ENCODE results near the gene RPRD1B.

The RPRD1B gene

GRCh38 chr20:38055294-38055693 is 21.7 kb downstream of the RPRD1B start:
- no peaks in the 10 kb centered on the region for H3K9me3 ChIP-seq (ENCODE audit: control insufficient read depth in 2 of 2, low read length in 2 of 2)
- H3K27me3 ChIP-seq (ENCODE audit: control insufficient read depth in 2 of 2, insufficient read depth in 2 of 2, low read length in 2 of 2), result no peaks in the 10 kb centered on the region
- peaks cover 0 to 12% of the 10 kb centered on the region in 2 donors for H3K4me1 ChIP-seq (ENCODE audit: control insufficient read depth in 2 of 2, insufficient read depth in 2 of 2, low read length in 2 of 2)
- H3K36me3 ChIP-seq (ENCODE audit: control insufficient read depth in 2 of 2, insufficient read depth in 2 of 2, low read length in 2 of 2), result peaks cover 28 to 30% of the 10 kb centered on the region in 2 donors
- H3K9ac ChIP-seq (ENCODE audit: low read depth in 1 of 2, low read length in 2 of 2), result no peak overlapping the region
- no peak overlapping the region for H3K4me3 ChIP-seq (ENCODE audit: low read length in 2 of 2)
- no peak overlapping the region for H3K27ac ChIP-seq (ENCODE audit: low read depth in 2 of 2, low read length in 2 of 2)

GRCh38 chr20:38055848-38056247 is 22.3 kb downstream of the RPRD1B start:
- Histone ChIP-seq H3K9me3 (ENCODE audit: control insufficient read depth in 2 of 2, low read length in 2 of 2) (no peaks in the 10 kb centered on the region), H3K36me3 (ENCODE audit: control insufficient read depth in 2 of 2, insufficient read depth in 2 of 2, low read length in 2 of 2) (peaks cover 29 to 34% of the 10 kb centered on the region in 2 donors), H3K4me1 (ENCODE audit: control insufficient read depth in 2 of 2, insufficient read depth in 2 of 2, low read length in 2 of 2) (peaks cover 0 to 15% of the 10 kb centered on the region in 2 donors), H3K27me3 (ENCODE audit: control insufficient read depth in 2 of 2, insufficient read depth in 2 of 2, low read length in 2 of 2) (no peaks in the 10 kb centered on the region), H3K27ac (ENCODE audit: low read depth in 2 of 2, low read length in 2 of 2) (no peak overlapping the region), H3K9ac (ENCODE audit: low read depth in 1 of 2, low read length in 2 of 2) (no peak overlapping the region), H3K4me3 (ENCODE audit: low read length in 2 of 2) (no peak overlapping the region)

- peaks cover 42 to 45% of the 10 kb centered on the region in 2 donors for H3K36me3 ChIP-seq (ENCODE audit: control insufficient read depth in 2 of 2, insufficient read depth in 2 of 2, low read length in 2 of 2)
- H3K9me3 ChIP-seq (ENCODE audit: control insufficient read depth in 2 of 2, low read length in 2 of 2), result no peaks in the 10 kb centered on the region
- peaks cover 0 to 15% of the 10 kb centered on the region in 2 donors for H3K4me1 ChIP-seq (ENCODE audit: control insufficient read depth in 2 of 2, insufficient read depth in 2 of 2, low read length in 2 of 2)
- H3K4me3 ChIP-seq (ENCODE audit: low read length in 2 of 2), result no peak overlapping the region
- no peak overlapping the region for H3K27ac ChIP-seq (ENCODE audit: low read depth in 2 of 2, low read length in 2 of 2)
- H3K9ac ChIP-seq (ENCODE audit: low read depth in 1 of 2, low read length in 2 of 2), result no peak overlapping the region
- H3K27me3 ChIP-seq (ENCODE audit: control insufficient read depth in 2 of 2, insufficient read depth in 2 of 2, low read length in 2 of 2), result no peaks in the 10 kb centered on the region
Measured at GRCh38 chr20:38057351-38057972, 23.9 kb downstream of the RPRD1B start.

GRCh38 chr20:38059832-38060231 is 26.3 kb downstream of the RPRD1B start:
- Histone ChIP-seq H3K36me3 (ENCODE audit: control insufficient read depth in 2 of 2, insufficient read depth in 2 of 2, low read length in 2 of 2) (peaks cover 46 to 50% of the 10 kb centered on the region in 2 donors), H3K27ac (ENCODE audit: low read depth in 2 of 2, low read length in 2 of 2) (peak overlapping the region in 1 of 2 donors; percentile 22), H3K4me3 (ENCODE audit: low read length in 2 of 2) (no peak overlapping the region), H3K9ac (ENCODE audit: low read depth in 1 of 2, low read length in 2 of 2) (no peak overlapping the region), H3K9me3 (ENCODE audit: control insufficient read depth in 2 of 2, low read length in 2 of 2) (no peaks in the 10 kb centered on the region), H3K27me3 (ENCODE audit: control insufficient read depth in 2 of 2, insufficient read depth in 2 of 2, low read length in 2 of 2) (no peaks in the 10 kb centered on the region), H3K4me1 (ENCODE audit: control insufficient read depth in 2 of 2, insufficient read depth in 2 of 2, low read length in 2 of 2) (peaks cover 0 to 15% of the 10 kb centered on the region in 2 donors)

GRCh38 chr20:38060536-38060935 is 27.0 kb downstream of the RPRD1B start:
- no peak overlapping the region for H3K27ac ChIP-seq (ENCODE audit: low read depth in 2 of 2, low read length in 2 of 2)
- H3K36me3 ChIP-seq (ENCODE audit: control insufficient read depth in 2 of 2, insufficient read depth in 2 of 2, low read length in 2 of 2), result peaks cover 47 to 51% of the 10 kb centered on the region in 2 donors
- no peaks in the 10 kb centered on the region for H3K27me3 ChIP-seq (ENCODE audit: control insufficient read depth in 2 of 2, insufficient read depth in 2 of 2, low read length in 2 of 2)
- no peaks in the 10 kb centered on the region for H3K9me3 ChIP-seq (ENCODE audit: control insufficient read depth in 2 of 2, low read length in 2 of 2)
- no peak overlapping the region for H3K9ac ChIP-seq (ENCODE audit: low read depth in 1 of 2, low read length in 2 of 2)
- H3K4me1 ChIP-seq (ENCODE audit: control insufficient read depth in 2 of 2, insufficient read depth in 2 of 2, low read length in 2 of 2), result peaks cover 0 to 15% of the 10 kb centered on the region in 2 donors
- H3K4me3 ChIP-seq (ENCODE audit: low read length in 2 of 2), result no peak overlapping the region

- Histone ChIP-seq H3K9ac (ENCODE audit: low read depth in 1 of 2, low read length in 2 of 2) (no peak overlapping the region), H3K27me3 (ENCODE audit: control insufficient read depth in 2 of 2, insufficient read depth in 2 of 2, low read length in 2 of 2) (no peaks in the 10 kb centered on the region), H3K36me3 (ENCODE audit: control insufficient read depth in 2 of 2, insufficient read depth in 2 of 2, low read length in 2 of 2) (peaks cover 50 to 57% of the 10 kb centered on the region in 2 donors), H3K27ac (ENCODE audit: low read depth in 2 of 2, low read length in 2 of 2) (no peak overlapping the region), H3K9me3 (ENCODE audit: control insufficient read depth in 2 of 2, low read length in 2 of 2) (no peaks in the 10 kb centered on the region), H3K4me3 (ENCODE audit: low read length in 2 of 2) (no peak overlapping the region), H3K4me1 (ENCODE audit: control insufficient read depth in 2 of 2, insufficient read depth in 2 of 2, low read length in 2 of 2) (peaks cover 0 to 15% of the 10 kb centered on the region in 2 donors)
Measured at GRCh38 chr20:38061109-38061508, 27.6 kb downstream of the RPRD1B start.

- Histone ChIP-seq H3K9ac (ENCODE audit: low read depth in 1 of 2, low read length in 2 of 2) (no peak overlapping the region), H3K4me3 (ENCODE audit: low read length in 2 of 2) (no peak overlapping the region), H3K9me3 (ENCODE audit: control insufficient read depth in 2 of 2, low read length in 2 of 2) (no peaks in the 10 kb centered on the region), H3K36me3 (ENCODE audit: control insufficient read depth in 2 of 2, insufficient read depth in 2 of 2, low read length in 2 of 2) (peaks cover 66 to 67% of the 10 kb centered on the region in 2 donors), H3K4me1 (ENCODE audit: control insufficient read depth in 2 of 2, insufficient read depth in 2 of 2, low read length in 2 of 2) (peaks cover 0 to 15% of the 10 kb centered on the region in 2 donors), H3K27me3 (ENCODE audit: control insufficient read depth in 2 of 2, insufficient read depth in 2 of 2, low read length in 2 of 2) (no peaks in the 10 kb centered on the region), H3K27ac (ENCODE audit: low read depth in 2 of 2, low read length in 2 of 2) (no peak overlapping the region)
Measured at GRCh38 chr20:38062890-38063289, 29.3 kb downstream of the RPRD1B start.

- H3K27ac ChIP-seq (ENCODE audit: low read depth in 2 of 2, low read length in 2 of 2), result no peak overlapping the region
- no peaks in the 10 kb centered on the region for H3K9me3 ChIP-seq (ENCODE audit: control insufficient read depth in 2 of 2, low read length in 2 of 2)
- no peak overlapping the region for H3K4me3 ChIP-seq (ENCODE audit: low read length in 2 of 2)
- H3K4me1 ChIP-seq (ENCODE audit: control insufficient read depth in 2 of 2, insufficient read depth in 2 of 2, low read length in 2 of 2), result peaks cover 0 to 15% of the 10 kb centered on the region in 2 donors
- peaks cover 71 to 76% of the 10 kb centered on the region in 2 donors for H3K36me3 ChIP-seq (ENCODE audit: control insufficient read depth in 2 of 2, insufficient read depth in 2 of 2, low read length in 2 of 2)
- H3K27me3 ChIP-seq (ENCODE audit: control insufficient read depth in 2 of 2, insufficient read depth in 2 of 2, low read length in 2 of 2), result no peaks in the 10 kb centered on the region
- no peak overlapping the region for H3K9ac ChIP-seq (ENCODE audit: low read depth in 1 of 2, low read length in 2 of 2)
Measured at GRCh38 chr20:38063911-38064530, 30.5 kb downstream of the RPRD1B start.

GRCh38 chr20:38065764-38066375 is 32.3 kb downstream of the RPRD1B start:
- H3K9me3 ChIP-seq (ENCODE audit: control insufficient read depth in 2 of 2, low read length in 2 of 2), result no peaks in the 10 kb centered on the region
- H3K36me3 ChIP-seq (ENCODE audit: control insufficient read depth in 2 of 2, insufficient read depth in 2 of 2, low read length in 2 of 2), result peaks cover 70 to 72% of the 10 kb centered on the region in 2 donors
- no peak overlapping the region for H3K4me3 ChIP-seq (ENCODE audit: low read length in 2 of 2)
- H3K27ac ChIP-seq (ENCODE audit: low read depth in 2 of 2, low read length in 2 of 2), result no peak overlapping the region
- H3K4me1 ChIP-seq (ENCODE audit: control insufficient read depth in 2 of 2, insufficient read depth in 2 of 2, low read length in 2 of 2), result no peaks in the 10 kb centered on the region
- H3K27me3 ChIP-seq (ENCODE audit: control insufficient read depth in 2 of 2, insufficient read depth in 2 of 2, low read length in 2 of 2), result no peaks in the 10 kb centered on the region
- H3K9ac ChIP-seq (ENCODE audit: low read depth in 1 of 2, low read length in 2 of 2), result no peak overlapping the region

- no peaks in the 10 kb centered on the region for H3K4me1 ChIP-seq (ENCODE audit: control insufficient read depth in 2 of 2, insufficient read depth in 2 of 2, low read length in 2 of 2)
- H3K27me3 ChIP-seq (ENCODE audit: control insufficient read depth in 2 of 2, insufficient read depth in 2 of 2, low read length in 2 of 2), result no peaks in the 10 kb centered on the region
- no peak overlapping the region for H3K9ac ChIP-seq (ENCODE audit: low read depth in 1 of 2, low read length in 2 of 2)
- no peak overlapping the region for H3K27ac ChIP-seq (ENCODE audit: low read depth in 2 of 2, low read length in 2 of 2)
- no peak overlapping the region for H3K4me3 ChIP-seq (ENCODE audit: low read length in 2 of 2)
- no peaks in the 10 kb centered on the region for H3K9me3 ChIP-seq (ENCODE audit: control insufficient read depth in 2 of 2, low read length in 2 of 2)
- H3K36me3 ChIP-seq (ENCODE audit: control insufficient read depth in 2 of 2, insufficient read depth in 2 of 2, low read length in 2 of 2), result peaks cover 67 to 68% of the 10 kb centered on the region in 2 donors
Measured at GRCh38 chr20:38066969-38067716, 33.6 kb downstream of the RPRD1B start.

Data from mucosa of rectum (tissue), 2 donors.